HG03095 (cell line): ENCODE results near the gene TMEM190.
"Not testable (repeated sequence)": the region's sequence is repeated elsewhere in the genome, so short reads cannot be mapped to it uniquely, and the experiment has no call there.

Source experiments
- ATAC-seq: cut with Tn5 transposase; IDR thresholded peaks from one replicate; pipeline ENCODE4 v1.9.1; 2021; ENCODE audit warnings: moderate library complexity; ENCODE audit not compliant: unreplicated experiment

Gene TMEM190

GRCh38 chr19:55418185-55418584 lies 41.6 kb downstream of the TMEM190 start:
- ATAC-seq: no peak

DNA sequence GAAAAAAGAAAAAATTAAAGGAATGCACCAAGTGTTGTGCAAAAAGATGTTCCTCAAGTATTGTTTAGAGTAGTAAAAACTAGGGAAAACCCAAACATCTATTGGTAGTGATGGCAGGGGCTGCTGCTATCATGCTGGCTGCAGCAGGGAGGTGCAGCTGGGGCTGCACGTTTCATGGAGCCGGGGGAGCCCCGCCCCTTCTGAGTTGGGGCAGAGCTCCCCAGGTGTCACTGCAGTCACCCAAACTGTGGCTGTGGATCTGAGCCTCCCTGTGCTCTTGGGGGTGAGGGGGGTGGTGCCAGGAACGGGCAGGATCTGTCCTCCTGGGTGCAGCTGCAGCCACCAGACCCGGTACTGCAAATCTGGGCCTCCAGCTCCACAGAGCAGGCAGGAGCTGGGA lies 42.5 kb downstream of the TMEM190 start:
- no peak for ATAC-seq

- no peak for ATAC-seq
Measured at GRCh38 chr19:55419624-55420236, 43.1 kb downstream of the TMEM190 start.

- not testable (repeated sequence) for ATAC-seq
Measured at GRCh38 chr19:55421281-55421680, 44.7 kb downstream of the TMEM190 start.

DNA sequence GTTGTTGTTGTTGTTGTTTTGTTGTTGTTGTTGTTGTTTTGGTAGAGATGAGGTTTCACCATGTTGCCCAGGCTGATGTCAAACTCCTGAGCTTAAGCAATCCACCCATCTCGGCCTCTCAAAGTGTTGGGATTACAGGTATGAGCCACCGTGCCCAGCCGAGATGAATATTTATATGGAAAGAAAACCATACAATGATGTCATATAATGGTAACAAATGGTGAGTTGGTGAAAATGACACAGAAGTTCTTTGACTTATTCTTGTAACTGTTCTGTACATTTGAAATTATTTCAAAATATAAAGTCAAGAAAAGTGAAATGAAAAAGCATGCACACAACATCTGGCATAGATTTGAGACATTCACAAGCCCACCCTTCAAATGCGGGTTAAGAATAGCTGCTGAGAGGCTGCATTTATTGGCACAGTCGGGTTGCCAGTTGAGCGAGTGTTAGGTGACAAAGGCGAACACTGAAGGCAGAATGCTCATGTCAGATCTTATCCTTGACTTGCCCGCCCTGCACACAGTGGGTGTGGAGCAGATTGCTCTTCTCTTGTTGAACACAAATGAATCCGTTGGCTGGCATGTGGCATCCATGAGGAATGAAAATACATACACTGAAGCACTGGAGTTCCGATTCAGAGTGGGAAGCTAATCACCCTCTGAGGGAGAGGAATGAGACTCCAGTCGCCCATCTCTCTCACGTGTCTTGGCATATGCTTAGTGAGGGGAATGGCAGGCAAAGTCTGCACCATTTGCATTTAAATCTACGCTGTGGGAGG lies 46.8 kb downstream of the TMEM190 start:
- ATAC-seq: no peak

DNA sequence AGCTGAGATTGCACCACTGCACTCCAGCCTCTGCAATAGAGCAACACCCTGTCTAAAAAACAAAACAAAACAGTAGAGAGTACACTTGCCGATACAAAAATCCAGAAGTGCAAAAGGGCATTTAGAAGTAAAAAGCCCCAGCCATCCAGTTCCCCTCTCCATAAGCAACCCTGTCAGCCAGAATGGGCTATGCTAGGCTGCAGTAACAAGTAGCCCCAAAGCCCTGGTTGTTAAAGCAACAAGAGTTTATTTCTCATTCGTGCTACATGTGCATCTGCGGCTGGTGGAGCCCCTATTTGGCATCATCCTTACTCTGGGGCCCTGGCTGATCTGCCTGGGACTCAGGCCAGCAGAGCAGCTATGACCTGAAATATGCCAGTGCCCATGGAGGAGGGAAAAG lies 47.9 kb downstream of the TMEM190 start:
- ATAC-seq: no peak

GRCh38 chr19:55426042-55426441 lies 49.4 kb downstream of the TMEM190 start:
- ATAC-seq: no peak
